AG08396 (cell line): ENCODE data around the gene MYL10.

Experiments used
- DNase-seq: peaks from one replicate; pipeline ENCODE4 v3.0.0; 2012; ENCODE audit warnings: low spot score, mixed read lengths

Gene MYL10

DNA sequence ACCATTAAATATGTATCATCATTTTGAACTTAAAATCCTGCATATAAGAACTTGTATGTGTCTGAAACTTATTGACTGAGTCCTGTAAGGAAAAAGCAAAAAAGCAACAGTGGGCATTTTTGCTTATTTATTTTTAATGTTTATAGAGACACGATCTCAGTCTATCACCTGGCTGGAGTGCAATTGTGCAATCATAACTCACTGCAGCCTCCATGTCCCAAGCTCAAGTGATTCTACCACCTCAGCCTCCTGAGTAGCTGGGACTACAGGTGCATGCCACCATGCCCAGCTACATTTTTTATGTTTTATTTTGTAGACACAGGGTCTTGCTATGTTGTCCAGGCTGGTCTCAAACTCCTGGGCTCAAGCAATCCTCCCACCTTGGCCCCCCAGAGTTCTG, 32.2 kb downstream of the MYL10 start:
- no peak for DNase-seq

DNA sequence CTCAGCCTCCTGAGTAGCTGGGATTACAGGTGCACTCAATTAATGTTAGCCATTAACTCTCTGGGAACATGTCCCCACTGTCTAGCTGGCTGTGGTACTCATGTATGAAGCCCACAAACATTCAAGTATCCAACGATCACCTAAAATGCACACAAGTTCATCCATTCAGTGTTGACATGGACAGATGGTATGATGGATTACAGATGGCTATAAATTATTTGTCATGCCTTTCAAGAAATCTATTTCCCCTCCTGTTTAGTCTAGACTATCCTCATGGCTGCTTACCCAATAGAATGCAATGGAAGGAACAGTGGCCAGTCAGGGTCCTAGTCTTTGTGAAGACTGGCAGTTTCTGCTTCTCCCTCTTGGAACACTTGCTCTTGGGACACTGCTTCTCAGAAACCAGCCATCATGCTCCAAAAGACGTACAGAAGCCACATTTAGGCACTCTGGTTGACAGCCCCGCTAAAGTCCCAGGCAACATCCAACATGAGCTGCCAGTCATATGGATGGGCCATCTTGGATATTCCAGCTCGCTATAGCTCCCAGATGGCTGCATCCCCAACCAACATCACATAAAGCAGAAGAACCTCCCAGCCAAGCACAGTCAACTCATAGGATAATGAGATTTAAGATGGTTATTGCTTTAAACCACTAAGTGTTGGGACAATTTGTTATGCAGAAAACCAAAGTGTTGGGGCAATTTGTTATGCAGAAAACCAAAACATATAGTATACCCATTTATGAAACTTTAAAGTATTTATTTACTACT, 33.1 kb downstream of the MYL10 start:
- no peak for DNase-seq

DNA sequence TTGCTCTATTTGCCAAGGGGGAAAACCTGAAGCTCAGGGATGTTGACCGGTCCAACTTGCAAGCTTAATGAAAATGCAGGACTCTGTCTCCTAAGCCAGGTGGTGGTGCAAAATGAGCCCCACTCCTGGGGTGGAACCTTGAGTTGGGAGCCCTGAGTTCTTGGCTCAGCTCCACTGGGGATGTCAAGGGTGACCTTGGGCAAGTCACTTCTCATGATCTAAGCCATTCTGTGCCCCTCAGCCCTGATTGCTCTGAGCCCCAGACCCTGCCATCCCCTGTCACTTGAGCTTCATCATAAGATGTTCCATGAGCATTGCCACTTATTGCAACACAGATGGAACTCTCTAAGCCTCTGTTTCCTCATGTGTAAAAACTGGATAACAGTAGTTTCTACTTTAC, 33.9 kb downstream of the MYL10 start:
- no peak for DNase-seq

DNA sequence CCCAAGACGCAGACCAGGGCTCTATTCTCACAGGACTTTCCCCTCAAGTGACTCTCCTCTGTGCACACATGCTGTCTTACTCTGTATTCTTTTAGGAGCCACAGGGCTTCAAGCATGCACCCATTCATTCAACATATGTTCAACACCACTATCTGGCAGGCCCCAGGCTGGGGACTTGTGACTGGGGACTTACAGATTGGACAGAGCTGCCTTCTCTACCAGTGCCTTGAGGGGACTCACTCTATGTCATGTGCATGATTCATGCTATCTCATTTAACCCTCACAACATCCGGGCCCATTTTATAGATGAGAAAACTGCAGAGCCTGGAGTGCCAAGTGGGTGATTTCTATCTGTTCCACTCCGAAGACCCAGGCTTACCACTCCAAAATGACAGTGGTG, 34.3 kb downstream of the MYL10 start:
- no peak for DNase-seq

DNA sequence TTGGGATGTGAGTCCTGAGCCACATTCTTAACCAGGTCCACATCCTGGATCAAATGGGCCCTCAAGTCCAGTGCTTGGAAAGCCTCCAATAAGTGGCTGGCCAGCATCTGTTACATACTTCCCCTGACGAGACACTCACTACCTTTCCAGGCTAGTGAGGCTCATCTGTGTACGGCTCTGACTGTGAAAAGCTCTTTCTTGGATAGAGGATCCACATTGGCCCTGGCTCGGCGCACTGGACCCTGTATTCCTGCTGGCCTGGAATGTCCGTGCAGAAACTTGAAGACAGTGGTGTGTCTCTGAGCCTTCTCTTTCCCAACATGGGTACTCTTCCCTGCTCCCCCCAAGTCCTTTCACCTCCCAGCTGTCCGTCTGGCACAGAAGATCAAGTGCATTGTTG, 35.5 kb downstream of the MYL10 start:
- DNase-seq: no peak

DNA sequence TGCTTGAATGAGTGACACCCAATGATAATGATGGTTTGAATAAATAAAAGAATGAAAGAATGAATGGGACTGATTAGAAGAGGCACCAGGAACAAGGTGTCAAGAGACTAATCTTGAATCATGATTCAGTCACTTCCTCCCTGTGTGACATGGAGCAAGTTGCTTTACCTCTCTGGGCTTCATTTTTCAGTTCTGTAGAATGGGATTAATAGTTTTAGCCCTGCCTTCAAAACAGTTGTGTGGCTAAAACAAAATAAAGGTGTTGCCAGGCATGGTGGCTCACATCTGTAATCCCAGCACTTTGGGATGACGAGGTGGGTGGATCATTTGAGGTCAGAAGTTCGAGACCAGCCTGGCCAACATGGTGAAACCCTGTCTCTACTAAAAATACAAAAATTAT, 37.6 kb downstream of the MYL10 start:
- DNase-seq: no peak

DNA sequence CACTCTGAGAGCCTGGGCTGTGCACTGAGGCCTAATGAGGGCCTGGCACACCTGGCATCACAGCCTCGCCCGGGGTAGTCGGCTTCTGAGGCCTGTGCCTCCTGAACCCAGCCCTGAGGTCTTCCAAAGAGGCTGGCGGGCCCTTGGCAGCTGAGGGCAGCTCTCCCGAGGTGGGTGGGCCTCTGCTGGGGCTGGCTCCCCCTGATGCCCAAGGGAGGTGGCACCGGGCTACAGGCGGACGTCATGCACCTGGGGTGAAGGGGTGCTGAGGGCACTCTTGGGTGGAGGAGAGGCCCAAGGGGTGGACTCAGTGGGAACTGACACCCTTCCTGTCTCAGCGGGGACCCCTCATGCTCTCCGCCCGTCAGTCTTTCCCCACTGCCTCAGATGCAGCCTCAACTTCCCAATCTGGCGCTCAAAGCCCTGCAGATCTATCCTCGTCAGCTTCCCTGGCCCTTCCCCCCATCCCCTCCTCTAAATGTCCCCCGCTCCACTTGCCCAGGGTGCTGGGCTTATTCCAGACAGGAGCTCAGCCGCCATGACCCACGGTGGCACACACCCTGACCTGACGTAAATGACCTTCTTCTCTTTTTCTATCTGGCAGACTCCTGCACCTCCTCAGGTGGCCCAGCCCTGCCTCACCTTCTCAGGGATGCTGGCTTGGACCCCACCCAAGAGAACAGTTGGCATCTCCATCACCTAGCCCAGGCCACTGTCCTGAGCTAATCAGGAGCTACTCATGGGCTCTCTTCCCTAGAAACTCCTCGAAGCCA, 38.2 kb downstream of the MYL10 start:
- DNase-seq: peak; percentile 3

DNA sequence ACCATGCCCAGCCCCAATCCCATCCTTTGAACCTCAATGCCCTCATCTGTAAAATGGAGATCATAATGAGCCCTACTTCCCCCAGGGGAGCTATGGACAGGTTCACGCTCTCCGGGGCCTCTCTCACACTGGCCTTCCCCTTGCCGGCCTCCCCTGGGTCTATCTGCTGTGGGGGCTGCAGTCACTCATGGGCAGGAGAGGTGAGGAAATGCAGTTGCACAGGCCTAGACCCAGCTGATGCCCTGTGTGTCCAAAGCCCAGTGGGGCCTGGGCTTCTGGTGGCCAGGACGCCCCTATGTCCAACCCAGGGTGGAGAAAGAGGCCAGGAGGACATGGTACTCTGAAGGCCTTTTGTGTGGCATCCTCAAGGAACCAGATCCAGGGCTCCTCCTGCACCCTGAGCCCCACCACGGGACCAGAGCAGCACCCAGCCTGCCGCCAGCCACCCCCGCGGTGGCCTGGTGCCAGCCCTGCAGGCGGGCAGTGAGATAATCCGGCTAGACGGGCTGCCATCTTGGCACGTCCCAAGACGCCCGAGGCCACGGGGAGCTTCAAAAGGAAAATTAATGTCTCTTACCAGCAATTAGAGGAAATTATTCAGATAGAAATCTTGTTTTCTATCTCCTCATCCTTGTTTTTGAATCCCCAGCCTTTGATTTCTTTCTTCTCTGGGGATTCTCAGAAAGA, 39.0 kb downstream of the MYL10 start:
- DNase-seq: peak; percentile 3

DNA sequence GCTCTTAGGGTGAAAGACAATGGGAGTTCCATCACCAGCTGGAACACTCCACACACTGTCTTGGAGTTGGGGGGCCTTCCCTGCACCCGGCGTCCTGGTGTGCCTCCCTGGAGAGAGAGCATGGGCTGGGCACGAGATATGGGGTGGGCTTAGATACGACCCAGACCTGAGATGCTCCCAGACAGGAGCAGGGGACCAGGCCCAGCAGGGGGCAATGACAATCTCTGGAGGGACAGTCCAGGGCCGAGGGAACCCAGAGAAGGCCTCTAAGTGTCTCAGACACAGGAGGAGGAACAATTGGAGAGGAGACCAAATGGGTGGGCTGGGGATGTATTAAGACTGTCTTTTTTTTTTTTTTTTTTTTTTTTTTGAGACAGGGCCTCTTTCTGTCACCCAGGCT, 40.0 kb downstream of the MYL10 start:
- peak; percentile 2 for DNase-seq

DNA sequence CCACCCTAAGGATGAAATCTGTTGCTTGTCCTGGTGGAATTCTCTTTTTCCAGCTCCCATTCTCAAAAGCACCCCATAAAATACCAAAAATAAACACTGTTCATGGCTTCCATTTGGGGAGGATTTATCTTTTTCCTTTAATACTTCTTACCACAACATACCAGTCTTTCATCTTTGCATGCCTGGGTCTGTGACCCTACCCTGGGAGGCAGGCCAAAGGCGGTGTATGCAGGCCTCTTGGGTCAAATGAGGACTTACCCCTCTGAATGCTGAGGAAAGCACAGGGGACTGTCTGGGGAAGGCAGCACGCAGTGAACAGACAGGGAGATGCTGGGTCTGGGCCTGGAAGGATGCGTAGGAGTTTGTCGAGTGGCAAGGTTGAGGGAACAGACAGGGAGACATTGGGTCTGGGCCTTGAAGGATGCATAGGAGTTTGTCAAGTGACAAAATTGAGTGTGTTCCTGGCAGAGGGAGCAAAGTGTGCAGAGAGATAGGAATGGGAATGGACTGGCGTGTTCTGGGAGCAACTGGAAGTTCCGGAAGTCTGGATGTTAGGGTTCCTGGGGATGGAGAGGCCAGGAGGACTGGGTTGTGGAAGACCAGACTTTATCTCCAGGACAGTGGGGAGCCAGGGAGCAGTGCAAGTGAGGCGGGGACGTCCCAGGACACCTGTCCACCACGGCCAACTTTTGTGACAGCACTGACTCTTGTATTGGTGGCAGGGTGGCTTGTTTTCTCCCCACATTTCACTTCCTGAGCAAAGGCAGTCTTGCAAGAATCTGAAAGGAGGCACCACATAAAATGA, 40.8 kb downstream of the MYL10 start:
- peak; percentile 7 for DNase-seq

DNA sequence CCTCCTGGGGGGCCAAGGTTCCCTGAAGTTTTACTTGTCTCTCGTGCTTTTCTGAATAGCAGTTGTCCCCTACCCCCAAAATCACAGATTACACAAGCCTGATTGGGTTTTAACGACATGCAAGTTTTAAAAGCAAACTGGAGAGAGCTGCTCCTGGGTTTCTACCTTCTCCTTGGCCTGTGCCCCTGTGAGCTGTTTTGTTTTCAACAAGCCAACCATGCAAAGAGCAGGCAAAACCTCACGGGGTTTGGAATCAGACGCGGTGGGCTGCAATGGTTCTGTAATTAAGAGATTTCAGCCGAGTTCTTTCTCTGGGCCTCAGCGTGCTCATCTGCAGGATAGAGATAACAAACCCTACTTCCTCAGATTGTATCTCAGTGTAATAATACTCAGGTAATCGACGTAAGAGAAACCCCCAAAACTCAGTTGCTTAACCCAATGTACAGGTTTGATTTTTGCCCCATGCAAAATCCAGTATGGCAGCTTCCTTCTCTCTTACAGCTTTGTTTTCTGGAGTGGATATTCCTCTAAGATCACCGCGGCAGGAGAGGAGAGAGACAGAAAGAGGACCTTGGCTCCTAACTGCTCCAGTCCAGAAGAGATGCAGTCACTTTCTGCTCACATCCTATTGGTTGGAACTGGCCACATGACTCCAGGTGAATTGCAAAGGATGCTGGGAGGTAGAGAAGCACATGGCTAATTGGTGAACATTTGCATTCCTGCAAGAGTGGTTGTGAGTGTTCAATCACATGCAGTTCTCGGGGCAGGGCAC, 42.0 kb downstream of the MYL10 start:
- peak; percentile 2 for DNase-seq

DNA sequence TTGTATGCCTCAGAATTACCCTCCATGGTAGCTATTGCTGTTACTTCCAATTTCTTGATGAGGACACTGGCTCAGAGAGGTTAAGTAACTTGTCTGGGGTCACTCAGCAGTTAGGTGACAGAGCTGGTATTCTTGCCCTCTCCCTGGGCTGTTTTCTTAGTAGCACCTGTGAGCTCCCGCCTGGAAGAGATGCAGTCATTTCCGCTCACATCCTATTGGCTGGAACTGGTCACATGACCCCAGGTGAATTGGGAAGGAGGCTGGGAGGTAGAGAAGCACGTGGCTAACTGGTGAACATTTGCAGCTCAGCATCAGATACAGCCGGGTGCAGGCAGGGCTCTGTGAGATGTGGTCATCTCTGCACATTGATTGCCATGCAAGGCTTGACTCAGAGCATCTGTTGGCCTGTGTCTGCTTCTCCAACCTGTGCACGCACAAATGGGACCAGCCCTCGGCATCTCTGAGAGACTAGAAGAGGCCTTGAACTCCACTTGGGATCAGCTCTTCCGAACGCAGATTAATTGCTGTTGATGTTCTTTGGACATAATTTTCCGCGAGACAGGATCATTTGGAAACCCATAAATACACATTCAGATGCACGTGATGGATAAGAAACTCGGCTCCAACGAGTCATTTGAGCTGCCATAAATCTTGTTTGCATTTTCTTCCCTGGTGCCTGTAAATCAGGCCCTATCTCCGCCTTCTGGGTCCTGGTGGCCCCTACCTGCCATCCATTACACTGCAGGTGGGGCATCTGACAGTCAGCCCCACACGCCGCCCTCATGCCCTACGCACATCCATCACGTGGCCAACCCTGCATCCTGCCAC, 42.8 kb downstream of the MYL10 start:
- DNase-seq: peak; percentile 3

DNA sequence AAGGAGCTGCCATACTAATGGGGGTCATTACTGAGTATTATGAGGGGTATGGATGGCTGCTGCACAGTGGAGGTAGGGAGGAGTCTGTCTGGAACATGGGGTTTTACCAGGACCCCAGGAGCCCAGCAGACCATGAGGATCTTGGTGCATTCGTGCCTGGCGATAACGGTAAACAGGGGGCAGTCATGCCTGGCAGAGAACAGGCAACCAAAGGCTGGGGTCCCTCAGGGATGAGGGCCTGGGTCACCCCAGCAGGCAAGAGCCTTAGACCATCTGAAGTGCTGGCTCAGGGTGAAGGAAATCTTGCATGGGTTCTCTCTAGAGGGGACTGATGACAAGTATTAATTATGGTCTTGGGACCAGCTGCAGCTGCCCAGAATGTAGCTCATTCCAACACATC, 46.1 kb downstream of the MYL10 start:
- DNase-seq: no peak

DNA sequence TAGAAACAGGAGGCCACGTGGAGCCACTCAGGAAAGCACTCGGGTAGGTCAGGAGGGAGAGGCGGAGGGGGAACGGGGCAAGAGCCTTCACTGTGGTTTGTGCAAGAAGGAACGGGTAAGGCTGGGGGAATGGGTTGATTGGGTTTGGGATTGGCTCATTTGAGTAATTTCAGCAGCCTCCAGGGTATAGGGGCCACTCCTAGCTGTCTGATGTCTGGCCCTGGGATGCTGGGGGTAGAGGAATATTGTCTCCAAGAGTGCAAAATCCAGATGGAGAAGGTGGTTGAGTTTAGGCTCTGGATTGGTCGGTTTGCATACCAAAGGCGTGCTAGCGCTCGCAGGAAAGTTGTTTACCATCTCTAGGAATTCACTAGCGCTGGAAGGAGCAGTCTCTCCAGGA, 47.2 kb downstream of the MYL10 start:
- DNase-seq: no peak

DNA sequence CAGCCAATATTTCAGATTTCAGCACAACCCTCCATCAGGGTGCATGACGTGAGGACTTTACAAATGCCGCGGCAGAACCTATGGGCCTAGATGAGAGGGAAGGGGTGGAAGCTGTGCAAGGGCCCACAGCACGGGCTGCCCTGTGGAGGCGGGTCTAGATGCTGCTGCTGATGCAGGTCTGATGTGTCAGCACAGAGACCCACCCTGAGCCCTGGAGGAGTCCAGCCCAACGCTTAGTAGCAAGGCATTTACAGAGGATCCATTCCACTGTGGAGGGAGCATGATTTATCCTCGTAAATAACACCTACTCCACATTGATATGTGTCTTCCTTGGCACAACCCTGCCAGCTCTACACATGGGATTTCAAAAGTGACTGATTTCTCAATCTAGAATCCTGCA, 48.5 kb downstream of the MYL10 start:
- no peak for DNase-seq

DNA sequence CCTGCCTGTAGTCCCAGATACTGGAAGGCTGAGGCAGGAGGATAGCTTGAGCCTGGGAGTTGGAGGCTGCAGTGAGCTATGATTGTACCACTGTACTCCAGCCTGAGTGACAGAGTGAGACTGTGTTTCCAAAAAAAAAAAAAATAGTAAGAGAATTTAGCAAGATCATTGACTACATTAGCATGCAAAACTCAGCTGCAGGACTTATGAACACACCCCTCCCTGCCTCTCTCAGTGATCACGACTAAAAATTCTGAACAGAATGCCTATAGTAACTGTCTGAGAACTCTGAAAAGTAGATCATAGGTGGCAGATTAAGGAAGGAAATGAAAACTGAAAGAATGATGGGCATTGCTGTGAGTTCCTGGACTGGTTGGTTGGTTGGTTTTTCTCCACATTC, 50.5 kb downstream of the MYL10 start:
- DNase-seq: no peak

DNA sequence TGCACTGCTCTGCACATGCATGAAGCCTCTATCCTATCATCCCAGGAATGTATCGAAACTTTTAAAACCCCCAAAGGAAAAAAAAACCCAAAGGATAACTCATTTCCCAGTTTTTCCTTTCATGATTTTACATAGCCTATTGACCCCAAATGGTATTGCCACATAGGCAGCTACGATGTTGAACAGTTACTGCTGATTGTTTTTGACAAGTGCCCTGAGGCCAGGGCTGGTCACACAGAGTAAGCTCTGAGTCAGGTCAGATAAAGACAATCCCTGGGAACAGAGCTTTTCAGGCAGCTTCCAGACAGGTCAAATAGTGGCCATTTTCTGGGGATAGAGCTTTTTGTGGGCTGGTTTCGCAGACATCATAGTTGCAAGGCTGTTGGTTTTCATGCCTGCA, 52.1 kb downstream of the MYL10 start:
- DNase-seq: no peak

DNA sequence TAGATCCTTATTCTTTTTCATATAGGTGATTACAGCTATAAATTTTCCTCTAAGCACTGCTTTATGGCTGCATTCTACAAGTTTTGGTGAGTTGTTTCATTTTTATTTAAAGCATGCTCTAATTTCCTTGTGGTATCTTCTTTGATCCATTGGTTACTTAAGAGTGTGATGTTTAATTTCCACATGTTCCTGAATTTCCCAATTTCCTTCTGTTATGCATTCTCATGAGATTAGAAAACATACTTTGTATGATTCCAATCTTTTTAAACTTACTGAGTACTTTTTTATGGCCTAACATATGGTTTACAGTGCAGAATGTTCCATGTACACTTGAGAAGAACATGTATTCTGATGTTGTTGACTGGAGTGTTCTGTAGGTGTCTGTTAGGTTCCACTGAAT, 53.4 kb downstream of the MYL10 start:
- DNase-seq: no peak

DNA sequence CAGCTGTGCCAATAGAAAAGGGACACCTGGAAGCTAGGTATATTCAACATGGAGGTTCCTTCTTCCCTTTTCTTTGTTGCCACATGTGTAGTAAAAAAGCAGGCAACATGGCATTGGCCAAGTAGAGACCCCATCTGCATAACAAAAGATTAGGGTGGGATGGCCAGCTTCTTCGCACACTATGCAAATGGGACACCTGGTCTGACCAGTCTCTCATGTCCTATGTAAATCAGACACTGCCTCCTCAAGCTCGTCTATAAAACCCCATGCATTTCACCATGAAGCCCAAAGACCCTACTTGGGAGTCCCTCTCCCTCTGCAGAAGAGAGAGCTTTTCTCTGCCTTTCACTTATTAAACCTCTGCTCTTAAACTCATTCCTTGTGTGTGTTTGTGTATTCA, 53.9 kb downstream of the MYL10 start:
- peak; percentile 0 for DNase-seq

DNA sequence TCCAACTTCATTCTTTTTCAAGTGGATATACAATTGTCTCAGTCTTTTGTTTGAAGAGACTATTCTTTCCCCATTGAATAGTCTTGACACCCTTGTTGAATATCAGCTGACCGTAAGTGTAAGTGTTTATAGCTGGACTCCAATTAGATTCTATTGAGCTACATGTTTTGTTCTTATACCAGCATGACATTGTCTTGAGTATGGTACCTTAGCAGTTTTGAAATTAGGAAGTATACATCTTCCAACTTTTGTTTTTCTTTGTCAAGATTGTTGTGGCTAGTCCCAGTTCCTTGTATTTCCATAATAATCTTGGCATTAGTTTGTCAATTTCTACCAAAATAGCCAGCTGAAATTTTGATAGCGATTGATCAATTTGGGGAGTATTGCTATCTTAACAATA, 56.9 kb downstream of the MYL10 start:
- DNase-seq: no peak

DNA sequence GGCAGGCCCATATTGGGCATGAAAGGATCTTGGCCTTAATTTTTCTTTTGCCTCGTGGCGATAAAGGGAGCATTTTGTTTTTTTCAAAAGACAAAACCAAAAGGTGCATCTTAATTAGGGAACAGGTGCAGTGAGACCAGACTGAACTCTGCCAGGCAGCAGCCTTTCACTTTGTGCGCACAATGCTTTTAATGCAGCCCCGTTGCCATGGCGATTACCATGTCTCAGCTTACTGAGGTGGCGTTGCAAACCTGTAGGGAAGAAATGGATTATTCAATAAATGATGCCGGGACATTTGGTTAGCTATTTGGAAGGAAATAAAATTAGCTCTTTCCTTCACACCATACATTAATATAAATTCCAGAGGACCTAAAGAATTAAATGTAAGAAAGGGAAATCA, 61.9 kb downstream of the MYL10 start:
- DNase-seq: peak; percentile 0
